Uterus (tissue), 2 donors: ENCODE results near the gene TAPBPL.

Experiments
- POLR2A ChIP-seq, 2 donors: fragments of 450-650 bp; IDR thresholded peaks; one replicate each; pipeline ENCODE4 v1.6.1; 2016; ENCODE audit warnings: antibody characterized with exemption in 2 of 2, mild to moderate bottlenecking in 1 of 2, moderate library complexity in 1 of 2
- TF ChIP-seq, protein P1 (sequence below), 4 experiments: fragments of 200-600 bp in 2 of 4; fragments of 450-650 bp in 2 of 4; sonication (generic) in 2 of 4; IDR thresholded peaks; one replicate each; pipeline ENCODE4 v1.5.1; 2016 to 2019; ENCODE audit warnings: antibody characterized with exemption in 4 of 4, mild to moderate bottlenecking in 2 of 4, moderate library complexity in 1 of 4

DNA sequence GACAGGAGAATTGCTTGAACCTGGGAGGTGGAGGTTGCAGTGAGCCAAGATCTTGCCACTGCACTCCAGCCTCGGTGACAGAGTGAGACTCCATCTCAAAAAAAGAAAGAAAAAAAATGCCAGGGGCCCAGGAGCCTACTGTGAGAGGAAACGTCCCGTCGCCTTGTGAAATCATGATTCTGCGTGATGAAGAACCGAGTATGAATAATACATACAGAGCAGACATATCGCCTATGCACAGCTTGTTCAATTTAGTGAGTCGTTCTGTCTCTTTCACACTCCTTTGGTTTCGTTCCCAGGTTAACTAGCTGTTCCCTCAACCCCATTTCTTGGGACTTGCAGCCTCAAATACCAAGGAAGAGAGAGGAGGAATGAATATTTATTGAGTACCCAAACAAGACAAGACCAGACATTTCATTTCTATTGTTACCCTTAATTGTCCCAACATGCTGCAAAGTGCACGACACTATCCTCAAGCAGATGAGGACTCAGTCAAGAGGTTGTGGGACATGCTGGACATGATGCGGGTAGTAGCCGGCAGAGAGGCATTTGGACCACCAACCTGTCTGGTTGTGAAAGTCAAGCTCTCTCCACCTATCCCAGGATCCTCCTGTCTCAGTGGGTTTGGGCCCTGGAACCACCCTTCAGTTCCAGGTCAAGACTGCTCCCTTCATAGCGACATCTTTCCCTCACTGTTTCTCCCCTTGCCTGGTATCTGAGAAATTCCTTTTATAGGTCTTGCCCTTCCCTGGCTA lies 15.7 kb upstream of the TAPBPL start:
- TF ChIP-seq, protein P1, sequence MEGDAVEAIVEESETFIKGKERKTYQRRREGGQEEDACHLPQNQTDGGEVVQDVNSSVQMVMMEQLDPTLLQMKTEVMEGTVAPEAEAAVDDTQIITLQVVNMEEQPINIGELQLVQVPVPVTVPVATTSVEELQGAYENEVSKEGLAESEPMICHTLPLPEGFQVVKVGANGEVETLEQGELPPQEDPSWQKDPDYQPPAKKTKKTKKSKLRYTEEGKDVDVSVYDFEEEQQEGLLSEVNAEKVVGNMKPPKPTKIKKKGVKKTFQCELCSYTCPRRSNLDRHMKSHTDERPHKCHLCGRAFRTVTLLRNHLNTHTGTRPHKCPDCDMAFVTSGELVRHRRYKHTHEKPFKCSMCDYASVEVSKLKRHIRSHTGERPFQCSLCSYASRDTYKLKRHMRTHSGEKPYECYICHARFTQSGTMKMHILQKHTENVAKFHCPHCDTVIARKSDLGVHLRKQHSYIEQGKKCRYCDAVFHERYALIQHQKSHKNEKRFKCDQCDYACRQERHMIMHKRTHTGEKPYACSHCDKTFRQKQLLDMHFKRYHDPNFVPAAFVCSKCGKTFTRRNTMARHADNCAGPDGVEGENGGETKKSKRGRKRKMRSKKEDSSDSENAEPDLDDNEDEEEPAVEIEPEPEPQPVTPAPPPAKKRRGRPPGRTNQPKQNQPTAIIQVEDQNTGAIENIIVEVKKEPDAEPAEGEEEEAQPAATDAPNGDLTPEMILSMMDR (IDR thresholded peaks at IDR 0.05): no peak
- no peak for TF ChIP-seq POLR2A (IDR thresholded peaks at IDR 0.05)
